ENCODE results near the gene AGAP3.
"Not testable (repeated sequence)": the region's sequence is repeated elsewhere in the genome, so short reads cannot be mapped to it uniquely, and the experiment has no call there.

The AGAP3 gene

DNA sequence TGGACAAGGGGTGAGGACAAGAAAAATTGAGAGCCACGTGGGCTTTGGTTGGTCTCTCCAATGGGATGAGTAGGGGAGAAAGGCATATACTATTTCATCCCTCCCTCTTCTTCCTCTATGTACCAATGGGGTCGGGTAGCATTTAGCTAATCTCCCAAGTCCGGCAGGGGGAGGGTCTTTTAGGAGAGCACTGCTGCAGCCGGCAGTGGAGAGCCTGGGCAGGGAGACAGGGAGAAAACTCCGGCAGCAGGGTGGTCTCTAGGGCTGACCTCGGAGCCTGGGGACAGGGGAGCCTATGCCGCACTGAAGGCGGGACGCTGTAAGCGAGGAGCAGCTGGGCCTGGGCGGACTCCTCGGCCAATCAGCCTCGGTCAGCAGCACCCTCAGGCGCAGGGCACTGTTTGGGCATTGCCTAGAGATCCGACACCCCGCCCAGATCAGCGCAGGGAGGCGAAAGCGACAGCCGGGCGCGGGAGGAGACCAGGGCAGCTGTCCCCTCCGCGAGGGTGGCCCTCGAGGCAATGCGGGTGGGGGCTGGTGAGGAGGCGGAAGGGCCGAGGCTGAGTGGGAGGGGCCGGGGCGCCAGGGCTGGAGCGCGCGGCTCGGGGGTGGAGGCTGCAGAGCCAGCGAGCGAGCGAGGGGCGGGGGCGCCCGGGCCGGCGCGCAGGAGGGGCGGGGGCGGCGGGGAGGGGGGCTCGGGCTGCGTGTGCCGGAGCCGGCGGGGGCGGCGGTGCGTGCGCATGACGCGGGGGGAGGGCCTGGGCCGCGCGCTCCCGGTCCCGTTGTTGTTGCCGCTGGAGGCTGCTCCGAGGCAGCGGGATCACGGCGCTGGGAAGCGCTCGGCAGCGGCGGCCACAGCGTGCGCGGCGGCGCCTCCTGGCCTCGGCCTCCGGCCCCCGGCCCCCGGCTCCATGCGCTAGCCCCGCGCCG, at the start of gene AGAP3:
TSS of gene AGAP3 (plus strand) at position 785 of the 930 bp plus-strand sequence. CDS start 267 bp downstream, outside the sequence.
- peak; percentile 86 for DNase-seq

DNA sequence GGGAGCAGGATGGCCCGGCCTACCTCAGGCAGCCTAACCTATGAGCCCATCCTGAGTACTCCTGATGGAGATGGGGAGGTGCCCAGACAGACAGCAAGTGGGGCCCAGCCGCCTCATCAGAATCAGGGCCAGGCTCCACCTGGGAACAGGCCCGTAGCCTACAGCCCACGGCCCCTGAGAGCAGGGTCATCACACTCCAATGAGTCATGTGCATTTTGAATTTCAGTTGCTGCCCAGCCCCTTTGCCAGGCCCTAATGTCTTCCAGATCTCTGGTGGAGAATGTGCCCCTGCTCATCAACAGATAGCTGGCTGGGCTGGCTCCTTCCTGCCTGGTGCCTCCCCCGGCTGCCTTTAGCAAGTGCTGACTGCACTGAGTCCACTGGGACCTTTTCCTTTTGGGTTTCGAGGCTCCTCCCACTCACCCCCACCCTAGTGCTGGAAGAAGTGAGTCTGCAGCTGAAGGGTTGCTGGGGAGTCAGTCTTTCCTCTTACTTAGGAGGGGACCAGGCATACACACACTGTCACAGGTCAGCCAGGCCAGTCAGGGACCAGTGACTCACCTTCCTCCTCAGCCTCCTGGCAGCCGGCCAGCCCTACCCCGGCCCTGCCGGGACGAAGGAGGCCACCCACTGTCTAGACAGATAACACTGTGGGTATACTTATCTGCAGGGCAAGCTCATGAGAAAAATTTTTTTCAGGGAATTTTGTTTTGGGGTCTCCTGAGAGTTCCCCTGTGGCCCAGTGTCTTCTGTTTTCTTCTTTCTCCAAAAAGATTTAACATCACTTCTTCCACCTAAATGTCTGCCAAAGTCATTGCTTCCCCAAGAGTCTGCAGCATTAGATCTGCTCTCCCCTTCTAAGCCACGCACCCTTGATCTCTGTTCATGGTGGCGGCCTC, 47.1 kb upstream of the AGAP3 start:
- peak; percentile 90 for DNase-seq

GRCh38 chr7:151039850-151040548, 46.3 kb upstream of the AGAP3 start:
- DNase-seq: no peak

GRCh38 chr7:151040616-151041375, 45.5 kb upstream of the AGAP3 start:
- no peak for DNase-seq

- DNase-seq: not testable (repeated sequence)
Measured at GRCh38 chr7:151043449-151043848, 42.8 kb upstream of the AGAP3 start.

- DNase-seq: no peak
Measured at GRCh38 chr7:151043959-151044358, 42.3 kb upstream of the AGAP3 start.

DNA sequence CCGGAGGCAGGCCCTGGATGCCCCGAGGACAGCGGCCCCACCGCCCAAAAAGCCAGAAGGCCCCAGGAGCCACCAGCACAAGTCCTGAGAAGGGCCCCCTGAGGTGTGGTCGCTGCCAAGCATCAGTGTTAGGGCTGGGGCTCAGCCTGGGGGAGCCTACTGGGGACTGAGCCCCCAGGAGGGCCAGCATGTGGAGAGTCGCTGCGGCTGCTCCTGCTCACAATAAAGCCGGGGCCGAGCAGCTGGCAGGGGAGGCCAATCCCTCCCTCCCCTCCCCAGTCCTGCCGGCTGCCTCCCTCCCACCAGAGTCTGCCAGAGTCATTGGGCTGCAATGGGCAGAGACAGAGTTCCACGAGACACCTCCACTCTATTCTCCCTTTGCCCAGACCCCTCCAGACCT, 41.0 kb upstream of the AGAP3 start:
- no peak for DNase-seq

DNA sequence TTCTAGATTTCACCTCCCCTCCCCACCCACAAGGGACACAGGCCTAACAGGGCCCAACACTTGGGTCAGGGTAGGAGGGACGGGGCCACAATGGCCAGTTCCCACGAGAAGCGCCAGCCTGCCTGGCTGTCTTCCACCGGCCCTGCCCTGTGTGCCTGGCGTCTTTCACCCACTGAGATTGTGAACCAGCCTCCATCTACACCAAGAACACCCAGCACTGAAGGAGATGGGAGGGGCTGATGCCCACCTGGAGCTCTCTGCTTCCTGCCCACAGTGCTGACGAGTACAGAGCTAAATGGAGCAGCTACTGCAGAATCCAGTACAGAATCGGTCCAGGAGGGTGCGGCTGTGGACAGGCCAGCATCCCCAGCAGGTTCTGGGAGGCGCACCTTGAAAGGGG, 40.3 kb upstream of the AGAP3 start:
- DNase-seq: no peak

- no peak for DNase-seq
Measured at GRCh38 chr7:151046603-151047573, 39.4 kb upstream of the AGAP3 start.

- DNase-seq: no peak
Measured at GRCh38 chr7:151047976-151048815, 38.1 kb upstream of the AGAP3 start, which contains the start of gene ASIC3. TSS of gene ASIC3 (plus strand) at chr7:151048531. CDS start at chr7:151048886, 355 bp downstream.

DNA sequence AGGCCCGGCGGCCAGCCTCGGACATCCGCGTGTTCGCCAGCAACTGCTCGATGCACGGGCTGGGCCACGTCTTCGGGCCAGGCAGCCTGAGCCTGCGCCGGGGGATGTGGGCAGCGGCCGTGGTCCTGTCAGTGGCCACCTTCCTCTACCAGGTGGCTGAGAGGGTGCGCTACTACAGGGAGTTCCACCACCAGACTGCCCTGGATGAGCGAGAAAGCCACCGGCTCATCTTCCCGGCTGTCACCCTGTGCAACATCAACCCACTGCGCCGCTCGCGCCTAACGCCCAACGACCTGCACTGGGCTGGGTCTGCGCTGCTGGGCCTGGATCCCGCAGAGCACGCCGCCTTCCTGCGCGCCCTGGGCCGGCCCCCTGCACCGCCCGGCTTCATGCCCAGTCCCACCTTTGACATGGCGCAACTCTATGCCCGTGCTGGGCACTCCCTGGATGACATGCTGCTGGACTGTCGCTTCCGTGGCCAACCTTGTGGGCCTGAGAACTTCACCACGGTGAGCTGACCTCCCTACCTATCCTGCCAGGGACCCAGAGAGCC, 37.3 kb upstream of the AGAP3 start:
- no peak for DNase-seq

DNA sequence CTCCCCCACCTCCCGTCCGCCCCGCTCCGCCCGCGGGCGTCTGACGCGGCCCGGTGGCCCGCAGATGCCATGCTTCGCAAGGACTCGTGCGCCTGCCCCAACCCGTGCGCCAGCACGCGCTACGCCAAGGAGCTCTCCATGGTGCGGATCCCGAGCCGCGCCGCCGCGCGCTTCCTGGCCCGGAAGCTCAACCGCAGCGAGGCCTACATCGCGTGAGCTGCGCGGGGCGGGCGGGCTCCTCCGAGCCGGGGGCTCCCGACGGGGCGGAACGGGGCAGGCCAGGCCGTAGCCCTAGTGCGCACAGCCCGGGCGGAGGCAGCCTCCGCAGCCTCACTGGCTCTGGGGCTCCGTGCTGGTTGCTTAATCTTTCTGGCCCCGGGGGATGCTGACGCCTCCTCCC, 35.2 kb upstream of the AGAP3 start:
- peak; percentile 81 for DNase-seq

DNA sequence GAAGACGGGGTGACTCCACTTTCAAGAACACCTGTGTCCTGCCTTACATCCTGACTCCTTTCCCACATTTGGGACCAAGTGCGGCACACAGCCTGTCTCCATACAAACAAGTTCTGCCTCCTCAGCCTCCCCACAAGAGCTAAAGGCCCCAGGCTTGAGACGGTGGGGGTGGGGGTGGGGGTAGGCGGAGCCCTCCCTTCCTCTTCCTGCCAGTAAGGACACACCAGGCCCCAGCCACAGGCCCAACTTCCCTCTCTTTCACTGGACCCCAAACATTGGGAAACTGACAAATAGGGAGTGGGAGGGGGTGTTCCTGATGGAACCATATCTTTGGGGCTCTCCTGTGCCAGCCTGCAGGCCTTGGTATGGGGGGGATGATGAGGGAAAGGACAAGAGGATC, 33.2 kb upstream of the AGAP3 start:
- no peak for DNase-seq

DNA sequence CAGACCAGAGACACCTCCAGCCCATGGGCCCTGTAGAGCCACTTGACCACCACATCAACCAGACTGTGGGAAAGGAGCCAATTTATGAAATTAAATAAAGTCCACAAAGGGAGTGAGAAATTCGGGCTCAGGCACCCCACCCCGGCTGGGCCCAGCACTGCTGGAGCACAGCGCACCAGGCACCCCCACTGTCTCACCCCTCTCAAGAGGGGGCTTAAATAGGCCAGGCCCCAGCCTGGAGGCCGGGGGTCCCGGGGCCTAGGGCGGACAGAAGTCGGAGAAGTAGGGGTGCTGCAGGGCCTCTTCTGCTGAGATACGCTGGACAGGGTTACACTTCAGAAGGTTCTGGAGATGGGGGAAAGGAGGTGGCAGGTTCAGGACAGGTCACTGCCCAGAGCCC, 32.5 kb upstream of the AGAP3 start:
- DNase-seq: no peak

DNA sequence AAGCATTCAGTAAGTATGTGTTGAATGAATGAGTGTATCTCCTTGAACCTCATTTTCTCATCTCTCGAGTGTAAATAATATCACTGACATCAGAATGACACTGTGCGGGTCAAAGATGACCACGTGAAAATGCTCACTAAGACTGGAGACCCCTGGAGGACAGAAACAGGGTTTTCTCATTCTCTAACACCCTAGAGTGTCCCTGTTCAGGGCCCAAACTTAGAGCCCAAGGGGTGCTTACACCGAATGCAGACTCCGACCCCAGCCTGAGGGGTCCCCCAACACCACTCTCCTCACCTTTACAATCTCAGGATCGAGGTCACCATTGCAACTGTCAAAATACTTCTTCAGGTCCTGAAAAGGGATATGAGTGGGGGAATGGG, 30.0 kb upstream of the AGAP3 start:
- no peak for DNase-seq

DNA sequence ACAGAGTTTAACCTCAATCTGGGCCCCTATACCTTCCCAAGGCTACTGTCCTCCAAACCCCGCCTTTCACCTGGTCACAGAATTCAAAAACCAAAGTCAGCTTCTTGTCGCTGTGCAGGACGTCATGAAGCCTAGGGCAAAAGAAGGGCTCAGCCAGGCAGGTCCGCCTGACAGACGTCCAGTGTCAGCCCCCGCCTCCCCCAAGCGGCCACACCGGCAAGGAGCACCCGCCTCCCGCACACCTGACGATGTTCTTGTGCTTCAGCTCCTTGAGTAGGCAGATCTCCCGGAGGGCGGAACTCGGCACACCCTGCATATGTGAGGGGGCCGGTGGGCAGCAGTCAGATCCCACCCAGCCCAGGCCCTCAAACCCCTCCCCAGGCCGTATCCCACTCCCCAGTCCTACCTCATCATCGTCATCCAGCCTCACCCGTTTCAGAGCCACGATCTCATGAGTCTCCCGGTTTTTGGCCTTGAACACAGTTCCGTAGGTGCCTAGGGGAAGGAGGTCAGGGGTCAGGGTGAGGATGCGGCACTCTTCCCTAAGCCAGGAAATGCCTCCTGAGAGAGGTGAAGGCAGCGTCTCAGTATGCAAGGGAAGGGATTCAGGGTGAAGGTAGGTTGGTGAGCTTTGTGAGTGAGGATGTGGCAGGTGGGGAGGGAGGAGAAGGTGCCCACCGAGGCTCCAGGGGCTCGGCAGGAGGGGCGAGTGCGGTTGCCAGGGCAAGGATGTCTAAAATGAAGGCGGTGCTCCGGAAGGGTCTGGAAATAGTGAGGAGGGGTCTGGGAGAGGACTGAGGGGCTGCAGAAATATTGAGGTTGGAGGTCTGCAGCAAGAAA, 29.4 kb upstream of the AGAP3 start:
- DNase-seq: no peak

- DNase-seq: no peak
Measured at GRCh38 chr7:151057506-151057988, 28.7 kb upstream of the AGAP3 start, which contains the start of gene CDK5. TSS of gene CDK5 (minus strand) at chr7:151057897. CDS start at chr7:151057848, 49 bp downstream.
